Keratinocyte (primary cell): ENCODE results near the gene GTF2A1. TPM values are rescaled to one million over a fixed set of nuclear protein-coding genes. Genes with fewer than 3 reads are reported as not detected.

Experiments used
- DNase-seq: peaks from one replicate; pipeline ENCODE4 v3.0.0-alpha.2; 2011; ENCODE audit warnings: low read depth, missing footprints, low spot score
- FAIRE-seq: peaks from 2 replicates; lab custom pipeline; 2011; peaks lifted over from hg19 to GRCh38; lab: Jason Lieb, UNC
- H2AFZ ChIP-seq: 2 replicates; pipeline ENCODE4 v1.6.0; 2012; ENCODE audit warnings: low read length, control low read depth, inconsistent platforms; ENCODE audit not compliant: control insufficient read depth
- H3K27ac ChIP-seq: 2 replicates; pipeline ENCODE4 v1.5.1; 2011; ENCODE audit warnings: low read length; ENCODE audit not compliant: control insufficient read depth, insufficient read depth
- H3K27me3 ChIP-seq: 3 replicates; pipeline ENCODE4 v1.6.0; 2011; ENCODE audit warnings: low read length; ENCODE audit not compliant: control insufficient read depth, insufficient read depth; ENCODE audit errors: extremely low read depth
- H3K36me3 ChIP-seq, 2 experiments: 2 replicates in 1 of 2; 3 replicates in 1 of 2; pipeline ENCODE4 v1.5.1; 2011; ENCODE audit warnings: low read length in 2 of 2, mild to moderate bottlenecking in 1 of 2; ENCODE audit not compliant: control insufficient read depth in 2 of 2, insufficient read depth in 2 of 2; ENCODE audit errors: extremely low read depth in 1 of 2
- H3K4me1 ChIP-seq: 3 replicates; pipeline ENCODE4 v1.5.1; 2011; ENCODE audit warnings: low read length; ENCODE audit not compliant: control insufficient read depth, insufficient read depth; ENCODE audit errors: extremely low read depth
- H3K4me2 ChIP-seq: 3 replicates; pipeline ENCODE4 v1.6.0; 2011; ENCODE audit warnings: low read depth, low read length; ENCODE audit not compliant: control insufficient read depth, insufficient read depth; ENCODE audit errors: extremely low read depth
- H3K4me3 ChIP-seq, 3 experiments: fragments of 200-600 bp in 1 of 3; sonication (generic) in 1 of 3; 2 replicates in 2 of 3; 3 replicates in 1 of 3; pipeline ENCODE4 v1.5.1; 2011 to 2016; ENCODE audit warnings: low read length in 3 of 3, mild to moderate bottlenecking in 3 of 3, control low read depth in 2 of 3, inconsistent platforms in 1 of 3, low read depth in 1 of 3, mixed read lengths in 1 of 3, mixed run types in 1 of 3, moderate library complexity in 1 of 3; ENCODE audit not compliant: control insufficient read depth in 2 of 3, insufficient read depth in 2 of 3; ENCODE audit errors: extremely low read depth in 1 of 3
- H3K79me2 ChIP-seq: 2 replicates; pipeline ENCODE4 v1.6.0; 2012; ENCODE audit warnings: low read length; ENCODE audit not compliant: control insufficient read depth, insufficient read depth
- H3K9ac ChIP-seq: 3 replicates; pipeline ENCODE4 v1.6.0; 2011; ENCODE audit warnings: low read length; ENCODE audit not compliant: control insufficient read depth, insufficient read depth; ENCODE audit errors: extremely low read depth
- H3K9me1 ChIP-seq: 3 replicates; pipeline ENCODE4 v1.6.0; 2011; ENCODE audit warnings: low read length; ENCODE audit not compliant: control insufficient read depth, insufficient read depth; ENCODE audit errors: extremely low read depth
- H3K9me3 ChIP-seq: 2 replicates; pipeline ENCODE4 v1.5.1; 2012; ENCODE audit warnings: low read depth, low read length; ENCODE audit not compliant: control insufficient read depth
- H4K20me1 ChIP-seq: 3 replicates; pipeline ENCODE4 v1.6.0; 2011; ENCODE audit warnings: low read length; ENCODE audit not compliant: control insufficient read depth, insufficient read depth; ENCODE audit errors: extremely low read depth
- EZH2 ChIP-seq: IDR thresholded peaks from one replicate; pipeline ENCODE4 v1.6.1; 2012; ENCODE audit warnings: inconsistent platforms, mild to moderate bottlenecking, low read length, moderate library complexity
- dilution Hi-C: fragments of 300-500 bp; cut with MboI; formaldehyde crosslinking; loops from one replicate; pipeline ENCODE4 v1.7.0; 2020; ENCODE audit warnings: low sequenced_read_pairs; ENCODE audit not compliant: extremely low pct_ligation_motif_present
- polyA plus RNA-seq, 5 experiments: library from polyadenylated mRNA; depleted of rRNA in 3 of 5; stranded (reverse) in 3 of 5; stranded (forward) in 1 of 5; unstranded in 1 of 5; fragments of >200 nt; gene quantifications; 1 replicate in 1 of 5; 2 replicates in 3 of 5; 3 replicates in 1 of 5; pipeline versions ENCODE4 v1.2.1 to v1.2.3, GENCODE V29; 2011 to 2012; ENCODE audit warnings: missing spikeins in 2 of 5, low read depth in 1 of 5, low replicate concordance in 1 of 5
- TF ChIP-seq, protein P1 (sequence below), 3 experiments: IDR thresholded peaks in 1 of 3; conservative IDR thresholded peaks in 1 of 3; optimal IDR thresholded peaks in 1 of 3; 2 replicates in 2 of 3; 3 replicates in 1 of 3; pipeline versions ENCODE3 to v1.5.1; 2011; ENCODE audit warnings: low read length in 3 of 3, mild to moderate bottlenecking in 3 of 3, moderate library complexity in 2 of 3, control low read depth in 1 of 3, inconsistent platforms in 1 of 3; ENCODE audit not compliant: insufficient read depth in 2 of 3; ENCODE audit errors: extremely low read depth in 1 of 3

The GTF2A1 gene
- polyA plus RNA-seq, 1 donor (not counting 4 experiments of a cell fraction or from before 2014, with no cell fraction given): 17.5 TPM

GRCh38 chr14:81263777-81264410 is 43.1 kb upstream of the GTF2A1 start:
- Histone ChIP-seq H3K4me3 (no peak overlapping the region), H3K4me2 (no peak overlapping the region), H3K9me1 (no peaks in the 10 kb centered on the region), H3K36me3 (peaks cover 18 to 32% of the 10 kb centered on the region in 2 experiments), H4K20me1 (no peaks in the 10 kb centered on the region), H2AFZ (no peak overlapping the region), H3K79me2 (peaks cover 2% of the 10 kb centered on the region), H3K4me1 (peaks cover 12% of the 10 kb centered on the region), H3K9ac (no peak overlapping the region), H3K27me3 (no peaks in the 10 kb centered on the region), H3K27ac (no peak overlapping the region), H3K9me3 (no peaks in the 10 kb centered on the region)
- TF ChIP-seq, protein P1, sequence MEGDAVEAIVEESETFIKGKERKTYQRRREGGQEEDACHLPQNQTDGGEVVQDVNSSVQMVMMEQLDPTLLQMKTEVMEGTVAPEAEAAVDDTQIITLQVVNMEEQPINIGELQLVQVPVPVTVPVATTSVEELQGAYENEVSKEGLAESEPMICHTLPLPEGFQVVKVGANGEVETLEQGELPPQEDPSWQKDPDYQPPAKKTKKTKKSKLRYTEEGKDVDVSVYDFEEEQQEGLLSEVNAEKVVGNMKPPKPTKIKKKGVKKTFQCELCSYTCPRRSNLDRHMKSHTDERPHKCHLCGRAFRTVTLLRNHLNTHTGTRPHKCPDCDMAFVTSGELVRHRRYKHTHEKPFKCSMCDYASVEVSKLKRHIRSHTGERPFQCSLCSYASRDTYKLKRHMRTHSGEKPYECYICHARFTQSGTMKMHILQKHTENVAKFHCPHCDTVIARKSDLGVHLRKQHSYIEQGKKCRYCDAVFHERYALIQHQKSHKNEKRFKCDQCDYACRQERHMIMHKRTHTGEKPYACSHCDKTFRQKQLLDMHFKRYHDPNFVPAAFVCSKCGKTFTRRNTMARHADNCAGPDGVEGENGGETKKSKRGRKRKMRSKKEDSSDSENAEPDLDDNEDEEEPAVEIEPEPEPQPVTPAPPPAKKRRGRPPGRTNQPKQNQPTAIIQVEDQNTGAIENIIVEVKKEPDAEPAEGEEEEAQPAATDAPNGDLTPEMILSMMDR (optimal IDR thresholded peaks at IDR 0.05 in 1 of 3, IDR thresholded peaks at IDR 0.05 in 1 of 3, conservative IDR thresholded peaks at IDR 0.05 in 1 of 3; ENCODE audit: extremely low read depth in 1 of 3, insufficient read depth in 2 of 3, low read length in 3 of 3): no peak
- TF ChIP-seq EZH2: no peak
- peak; percentile 5 for FAIRE-seq
- no peak for DNase-seq
- dilution Hi-C loops: no loop called here

DNA sequence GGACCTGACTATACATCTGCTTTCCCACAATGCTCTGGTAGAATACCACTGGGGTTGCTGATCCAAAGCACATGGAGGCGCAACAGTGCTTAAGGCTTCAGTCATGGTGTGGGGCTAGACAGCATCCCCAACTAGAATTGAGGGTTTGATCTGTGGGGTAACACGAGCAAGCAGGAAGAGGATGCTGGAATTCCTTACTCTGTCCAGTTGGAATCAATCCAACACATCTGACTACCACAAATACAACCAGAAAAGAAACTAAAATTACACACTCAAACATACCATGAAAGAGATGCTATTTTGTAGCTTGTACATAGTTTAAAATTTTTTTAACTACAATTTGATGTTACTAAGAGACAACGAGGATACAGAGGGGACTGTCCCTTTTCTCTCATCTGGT is 40.4 kb upstream of the GTF2A1 start:
- FAIRE-seq: no peak
- H3K27ac ChIP-seq: no peak overlapping the region
- no peak overlapping the region for H3K9ac ChIP-seq
- H3K9me3 ChIP-seq: no peaks in the 10 kb centered on the region
- no peak for DNase-seq
- H3K9me1 ChIP-seq: no peaks in the 10 kb centered on the region
- dilution Hi-C loops: no loop called here
- no peak overlapping the region for H2AFZ ChIP-seq
- no peaks in the 10 kb centered on the region for H4K20me1 ChIP-seq
- no peaks in the 10 kb centered on the region for H3K79me2 ChIP-seq
- H3K27me3 ChIP-seq: no peaks in the 10 kb centered on the region
- no peaks in the 10 kb centered on the region for H3K4me1 ChIP-seq
- TF ChIP-seq, protein P1 (optimal IDR thresholded peaks at IDR 0.05 in 1 of 3, IDR thresholded peaks at IDR 0.05 in 1 of 3, conservative IDR thresholded peaks at IDR 0.05 in 1 of 3; ENCODE audit: extremely low read depth in 1 of 3, insufficient read depth in 2 of 3, low read length in 3 of 3): no peak
- no peak for TF ChIP-seq EZH2
- H3K4me2 ChIP-seq: no peak overlapping the region
- H3K4me3 ChIP-seq: no peak overlapping the region
- H3K36me3 ChIP-seq: peaks cover 18% of the 10 kb centered on the region in 2 experiments
